ENCODE data around the gene MLF2.

GRCh38 chr12:6784296-6784695 lies 31.4 kb upstream of the MLF2 start:
- TF ChIP-seq PHF20 (IDR thresholded peaks at IDR 0.05; ENCODE audit: partially characterized antibody) (no peak), HOXB6 (CRISPR knock-in tag; IDR thresholded peaks at IDR 0.05; ENCODE audit: borderline replicate concordance) (no peak), POLR2AphosphoS5 (IDR thresholded peaks at IDR 0.05; ENCODE audit: control insufficient read depth, insufficient read depth, low read depth, low read length) (no peak)

Measured in K562 (cell line).